PFSK-1 (cell line): ENCODE measurements around the gene CYP2R1.

Source experiments
- FOXP2 ChIP-seq: optimal IDR thresholded peaks from 2 replicates; pipeline ENCODE3; 2011; ENCODE audit warnings: borderline replicate concordance, control low read depth, inconsistent platforms; ENCODE audit not compliant: insufficient read depth; ENCODE audit errors: extremely low read length, extremely low read depth
- POLR2AphosphoS5 ChIP-seq: IDR thresholded peaks from 2 replicates; pipeline ENCODE4 v1.6.1; 2012; ENCODE audit warnings: low read depth, mild to moderate bottlenecking, control low read depth, low read length, moderate library complexity
- SIN3A ChIP-seq: IDR thresholded peaks from 2 replicates; pipeline ENCODE4 v1.6.1; 2012; ENCODE audit warnings: mild to moderate bottlenecking, low read length, moderate library complexity, borderline replicate concordance; ENCODE audit not compliant: insufficient read depth
- TAF1 ChIP-seq: IDR thresholded peaks from 2 replicates; pipeline ENCODE4 v1.6.1; 2012; ENCODE audit warnings: low read length, control low read depth, borderline replicate concordance; ENCODE audit not compliant: insufficient read depth
- TF ChIP-seq, protein P1 (sequence below), 2 experiments: IDR thresholded peaks; 2 replicates each; pipeline versions ENCODE4 v1.6.1 to v1.8.0; 2011 to 2012; ENCODE audit warnings: low read depth in 2 of 2, low read length in 2 of 2, control low read depth in 1 of 2, inconsistent platforms in 1 of 2, mild to moderate bottlenecking in 1 of 2, moderate library complexity in 1 of 2; ENCODE audit not compliant: insufficient read depth in 1 of 2

The CYP2R1 gene

DNA sequence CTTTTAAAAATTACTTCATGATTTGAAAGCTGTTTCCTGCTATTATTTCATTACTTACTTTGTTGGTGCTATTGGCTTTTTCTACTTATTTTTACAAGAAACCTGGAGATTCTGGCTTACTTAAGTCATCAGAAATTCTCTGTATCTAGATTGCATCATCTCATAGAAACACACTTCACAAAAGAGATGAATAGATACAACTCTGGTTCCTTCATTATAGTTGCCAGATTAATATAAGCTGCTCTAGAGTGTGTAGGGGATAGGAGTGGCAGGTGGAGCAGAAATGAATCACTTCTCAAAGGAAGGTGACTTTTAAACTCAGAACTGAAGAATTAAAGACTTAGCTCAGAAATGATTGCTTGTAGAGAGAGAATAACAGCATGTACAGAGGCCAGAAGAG is 20.0 kb downstream of the CYP2R1 start:
- no peak for TF ChIP-seq FOXP2
- no peak for TF ChIP-seq SIN3A
- no peak for TF ChIP-seq TAF1
- no peak for TF ChIP-seq POLR2AphosphoS5
- TF ChIP-seq, protein P1, sequence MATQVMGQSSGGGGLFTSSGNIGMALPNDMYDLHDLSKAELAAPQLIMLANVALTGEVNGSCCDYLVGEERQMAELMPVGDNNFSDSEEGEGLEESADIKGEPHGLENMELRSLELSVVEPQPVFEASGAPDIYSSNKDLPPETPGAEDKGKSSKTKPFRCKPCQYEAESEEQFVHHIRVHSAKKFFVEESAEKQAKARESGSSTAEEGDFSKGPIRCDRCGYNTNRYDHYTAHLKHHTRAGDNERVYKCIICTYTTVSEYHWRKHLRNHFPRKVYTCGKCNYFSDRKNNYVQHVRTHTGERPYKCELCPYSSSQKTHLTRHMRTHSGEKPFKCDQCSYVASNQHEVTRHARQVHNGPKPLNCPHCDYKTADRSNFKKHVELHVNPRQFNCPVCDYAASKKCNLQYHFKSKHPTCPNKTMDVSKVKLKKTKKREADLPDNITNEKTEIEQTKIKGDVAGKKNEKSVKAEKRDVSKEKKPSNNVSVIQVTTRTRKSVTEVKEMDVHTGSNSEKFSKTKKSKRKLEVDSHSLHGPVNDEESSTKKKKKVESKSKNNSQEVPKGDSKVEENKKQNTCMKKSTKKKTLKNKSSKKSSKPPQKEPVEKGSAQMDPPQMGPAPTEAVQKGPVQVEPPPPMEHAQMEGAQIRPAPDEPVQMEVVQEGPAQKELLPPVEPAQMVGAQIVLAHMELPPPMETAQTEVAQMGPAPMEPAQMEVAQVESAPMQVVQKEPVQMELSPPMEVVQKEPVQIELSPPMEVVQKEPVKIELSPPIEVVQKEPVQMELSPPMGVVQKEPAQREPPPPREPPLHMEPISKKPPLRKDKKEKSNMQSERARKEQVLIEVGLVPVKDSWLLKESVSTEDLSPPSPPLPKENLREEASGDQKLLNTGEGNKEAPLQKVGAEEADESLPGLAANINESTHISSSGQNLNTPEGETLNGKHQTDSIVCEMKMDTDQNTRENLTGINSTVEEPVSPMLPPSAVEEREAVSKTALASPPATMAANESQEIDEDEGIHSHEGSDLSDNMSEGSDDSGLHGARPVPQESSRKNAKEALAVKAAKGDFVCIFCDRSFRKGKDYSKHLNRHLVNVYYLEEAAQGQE (IDR thresholded peaks at IDR 0.05; ENCODE audit: insufficient read depth in 1 of 2, low read depth in 2 of 2, low read length in 2 of 2) = no peak

DNA sequence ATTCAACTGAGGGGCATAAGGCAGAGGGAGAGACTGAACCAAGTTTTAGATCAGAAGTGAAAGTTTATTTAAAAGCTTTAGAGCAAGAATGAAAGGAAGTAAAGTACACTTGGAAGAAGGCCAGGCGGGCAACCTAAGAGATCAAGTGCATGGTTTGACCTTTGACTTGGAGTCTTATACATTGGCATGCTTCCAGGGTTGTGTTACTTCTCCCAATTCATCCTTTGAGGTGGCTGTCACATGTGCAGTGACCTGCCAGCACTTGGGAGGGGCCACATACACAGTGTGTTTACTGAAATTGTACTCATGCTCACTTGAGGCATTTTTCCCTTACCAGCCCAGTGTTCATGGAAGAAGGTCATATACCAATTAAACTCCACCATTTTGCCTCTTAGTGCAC is 30.4 kb downstream of the CYP2R1 start:
- TF ChIP-seq FOXP2 = no peak
- TF ChIP-seq, protein P1 (IDR thresholded peaks at IDR 0.05; ENCODE audit: insufficient read depth in 1 of 2, low read depth in 2 of 2, low read length in 2 of 2) = no peak

DNA sequence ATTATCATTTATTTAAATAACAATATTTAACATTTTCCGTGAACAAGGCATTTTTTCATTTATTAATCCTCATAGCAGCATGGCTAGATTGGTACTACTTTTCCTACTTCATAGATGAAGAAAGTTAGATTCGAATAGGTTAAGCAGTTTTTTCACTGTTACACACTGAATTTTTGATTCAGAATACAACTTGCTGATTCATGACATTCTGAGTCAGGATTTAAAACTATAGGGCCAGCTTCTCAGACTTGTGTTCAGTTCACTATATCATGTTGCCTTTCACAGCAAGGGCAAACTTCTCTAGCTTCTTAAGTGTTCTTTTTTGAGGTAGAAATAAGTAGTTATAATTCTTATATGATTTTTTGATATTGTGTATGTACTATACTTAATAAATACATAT is 31.5 kb downstream of the CYP2R1 start:
- TF ChIP-seq FOXP2 (no peak), POLR2AphosphoS5 (no peak), TAF1 (no peak), SIN3A (no peak)
- TF ChIP-seq, protein P1 (IDR thresholded peaks at IDR 0.05; ENCODE audit: insufficient read depth in 1 of 2, low read depth in 2 of 2, low read length in 2 of 2) = no peak

DNA sequence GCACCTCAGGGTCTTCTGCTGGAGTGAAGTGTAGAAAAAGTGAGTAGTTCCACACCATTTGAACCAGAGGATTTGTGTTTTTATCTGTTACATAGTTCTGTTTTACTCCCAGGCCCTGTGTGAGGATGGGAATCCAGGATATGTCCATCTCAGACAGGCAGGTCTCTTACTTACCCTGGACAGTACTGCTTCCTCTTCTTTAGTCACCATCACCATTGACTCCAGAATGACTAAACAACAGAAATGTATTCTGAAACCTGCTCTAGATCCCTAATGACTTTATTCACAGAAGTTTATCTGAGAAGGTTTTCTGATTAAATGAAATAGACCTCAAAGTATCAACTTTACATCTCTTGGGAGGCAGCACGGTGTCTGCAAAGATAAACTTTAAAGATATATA is 33.6 kb downstream of the CYP2R1 start:
- TF ChIP-seq, protein P1 (IDR thresholded peaks at IDR 0.05; ENCODE audit: insufficient read depth in 1 of 2, low read depth in 2 of 2, low read length in 2 of 2) = no peak
- TF ChIP-seq FOXP2 (no peak), TAF1 (no peak), POLR2AphosphoS5 (no peak), SIN3A (no peak)

DNA sequence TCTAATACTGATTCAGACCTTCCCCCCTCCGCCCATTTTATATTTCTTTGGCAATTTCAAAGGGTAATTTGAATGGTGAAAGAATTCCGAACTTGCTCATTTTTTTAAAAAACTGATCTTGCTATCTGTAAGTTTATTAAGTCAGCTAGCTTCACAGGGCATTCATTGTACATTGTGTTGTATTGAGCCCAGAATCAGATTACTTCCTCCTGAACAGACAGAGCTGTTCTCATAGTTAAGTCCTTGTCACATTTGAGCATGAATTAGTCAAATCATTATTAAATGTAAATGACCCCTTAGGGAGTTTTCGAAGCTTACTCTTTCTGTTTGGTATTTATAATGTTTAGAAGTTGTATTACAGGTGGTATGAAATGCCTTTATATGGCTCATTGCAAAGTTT is 34.4 kb downstream of the CYP2R1 start:
- TF ChIP-seq, protein P1 (IDR thresholded peaks at IDR 0.05; ENCODE audit: insufficient read depth in 1 of 2, low read depth in 2 of 2, low read length in 2 of 2) = no peak
- TF ChIP-seq SIN3A (no peak), POLR2AphosphoS5 (no peak), TAF1 (no peak), FOXP2 (no peak)
